Breast epithelium (tissue), 4 donors: Measurements from ENCODE around the gene MEIS2. TPM values are rescaled to one million over a fixed set of nuclear protein-coding genes. Genes with fewer than 3 reads are reported as not detected.

Experiments used
- DNase-seq, 2 donors: peaks; one replicate each; pipeline ENCODE4 v3.0.0-alpha.2; 2019; ENCODE audit warnings: low spot score in 2 of 2
- H3K27ac ChIP-seq, 2 donors: fragments of 200-600 bp; sonication (generic) in 1 of 2; one replicate each; pipeline ENCODE4 v1.5.1; 2016 to 2019; ENCODE audit warnings: mild to moderate bottlenecking in 1 of 2
- H3K27me3 ChIP-seq, 2 donors: fragments of 200-600 bp; sonication (generic) in 1 of 2; one replicate each; pipeline versions ENCODE4 v1.5.1 to v1.6.0; 2017 to 2019; ENCODE audit warnings: control low read depth in 1 of 2, mild to moderate bottlenecking in 1 of 2
- H3K36me3 ChIP-seq: fragments of 200-600 bp; one replicate; pipeline ENCODE4 v1.5.1; 2019
- H3K4me1 ChIP-seq, 2 donors: fragments of 200-600 bp; sonication (generic); one replicate each; pipeline ENCODE4 v1.5.1; 2016 to 2019; ENCODE audit warnings: control low read depth in 1 of 2
- H3K4me3 ChIP-seq, 3 donors: fragments of 200-600 bp; sonication (generic); 1 replicate in 2 of 3; 2 replicates in 1 of 3; pipeline ENCODE4 v1.5.1; 2016 to 2019; ENCODE audit warnings: mild to moderate bottlenecking in 3 of 3, moderate library complexity in 2 of 3
- H3K9me3 ChIP-seq, 2 donors: fragments of 200-600 bp; sonication (generic) in 1 of 2; one replicate each; pipeline ENCODE4 v1.5.1; 2016 to 2019; ENCODE audit warnings: control low read depth in 1 of 2
- CTCF ChIP-seq, 3 donors: fragments of 450-650 bp; IDR thresholded peaks; one replicate each; pipeline ENCODE4 v1.5.1; 2016 to 2017; ENCODE audit warnings: antibody characterized with exemption in 3 of 3, mild to moderate bottlenecking in 3 of 3, moderate library complexity in 3 of 3
- POLR2A ChIP-seq: fragments of 450-650 bp; IDR thresholded peaks from one replicate; pipeline ENCODE4 v1.6.1; 2016; ENCODE audit warnings: antibody characterized with exemption, mild to moderate bottlenecking, moderate library complexity
- POLR2AphosphoS5 ChIP-seq, 3 donors: sonication (generic); formaldehyde crosslinking; IDR thresholded peaks; one replicate each; pipeline ENCODE4 v1.6.1; 2017; ENCODE audit warnings: antibody characterized with exemption in 3 of 3
- intact Hi-C: fragments of 100-400 bp; cut with DNase I; formaldehyde crosslinking; loops from one replicate; pipeline ENCODE4 v1.15.1; 2023; ENCODE audit warnings: low total_unique reads
- total RNA-seq, 3 donors: library from RNA; depleted of rRNA; stranded (reverse); fragments of >200 nt; gene quantifications; one replicate each; pipeline ENCODE4 v1.1.0, GENCODE V29; 2016

Gene MEIS2
- total RNA-seq, 3 donors from 2014 or later = 18.2 to 55.8 (median 28.5) TPM

DNA sequence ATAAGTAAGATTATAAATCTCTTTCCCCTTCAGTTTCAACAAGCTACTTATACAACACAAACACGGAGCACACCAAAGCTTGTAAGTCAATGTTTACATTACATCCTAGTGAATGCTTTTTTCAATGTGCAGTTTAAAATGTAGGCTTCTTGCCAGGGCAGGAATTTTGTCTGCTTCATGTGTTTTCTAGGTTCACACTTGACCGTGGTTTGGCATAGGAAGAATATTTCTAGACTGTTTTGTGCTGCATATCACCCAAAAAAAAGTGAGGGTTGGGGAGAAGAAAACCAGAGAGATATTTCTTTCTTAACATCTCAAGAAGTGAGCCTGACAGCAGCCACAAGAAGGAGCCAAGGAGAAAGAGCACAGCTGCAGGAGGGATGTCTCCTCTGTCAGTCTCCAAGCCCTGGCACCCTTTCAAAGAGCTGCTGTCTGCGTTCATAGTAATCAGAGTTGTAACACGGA, 255.8 kb downstream of the MEIS2 start:
- Histone ChIP-seq H3K4me1 (no peaks in the 10 kb centered on the region), H3K4me3 (no peak overlapping the region), H3K9me3 (no peaks in the 10 kb centered on the region), H3K27ac (no peak overlapping the region), H3K36me3 (no peaks in the 10 kb centered on the region), H3K27me3 (no peaks in the 10 kb centered on the region)
- no peak for TF ChIP-seq POLR2A
- no peak for TF ChIP-seq CTCF (IDR thresholded peaks at IDR 0.05)
- TF ChIP-seq POLR2AphosphoS5 (IDR thresholded peaks at IDR 0.05) = no peak
- DNase-seq = no peak
- intact Hi-C loops = loop anchor here (5.0 kb wide), 1 partner anchor 1188 kb away; no protein-coding TSS in a partner anchor

DNA sequence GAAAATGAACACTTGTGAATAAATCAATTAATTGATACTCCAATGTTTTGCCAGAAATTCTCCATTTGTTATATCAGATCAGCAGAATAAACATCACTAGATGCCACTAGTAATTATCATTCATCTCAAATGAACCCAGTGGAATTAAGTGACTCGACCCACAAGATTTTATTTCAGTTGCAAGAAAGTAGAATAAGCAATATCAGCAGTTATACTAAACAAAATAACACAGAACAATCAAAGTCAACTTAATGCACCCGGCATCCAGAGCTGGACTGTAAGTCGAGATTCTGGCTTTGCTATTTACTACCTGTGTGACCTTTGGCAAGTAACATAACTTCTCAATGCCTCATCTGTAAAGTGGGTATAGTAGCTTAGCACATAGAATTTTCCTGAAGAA, 256.5 kb downstream of the MEIS2 start:
- TF ChIP-seq CTCF (IDR thresholded peaks at IDR 0.05) (no peak), POLR2A (no peak), POLR2AphosphoS5 (IDR thresholded peaks at IDR 0.05) (no peak)
- Histone ChIP-seq H3K4me1 (no peaks in the 10 kb centered on the region), H3K9me3 (no peaks in the 10 kb centered on the region), H3K36me3 (no peaks in the 10 kb centered on the region), H3K4me3 (no peak overlapping the region), H3K27ac (no peak overlapping the region), H3K27me3 (no peaks in the 10 kb centered on the region)
- DNase-seq = no peak
- intact Hi-C loops = loop anchor here (5.0 kb wide), 1 partner anchor 1188 kb away; no protein-coding TSS in a partner anchor

DNA sequence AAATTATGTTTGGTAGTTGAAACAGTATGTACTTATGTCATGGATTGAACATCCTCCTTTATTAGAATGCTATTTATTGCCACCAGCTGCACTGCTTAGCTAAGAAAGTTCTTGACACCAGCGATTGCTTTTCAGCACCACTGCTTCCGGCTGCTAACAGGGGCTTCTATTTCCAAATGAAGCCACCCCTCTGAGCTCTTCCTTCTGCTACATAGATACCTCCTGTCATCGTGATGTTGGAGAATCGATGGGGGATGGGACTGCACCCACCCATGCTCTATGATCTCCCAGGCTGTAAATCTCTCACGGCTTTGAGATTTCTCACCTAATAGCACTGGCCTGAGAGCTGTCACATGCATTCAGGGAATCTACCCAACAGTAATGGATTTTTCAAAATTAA, 259.2 kb downstream of the MEIS2 start:
- no peaks in the 10 kb centered on the region for H3K9me3 ChIP-seq
- no peaks in the 10 kb centered on the region for H3K4me1 ChIP-seq
- no peak overlapping the region for H3K27ac ChIP-seq
- no peak overlapping the region for H3K4me3 ChIP-seq
- no peaks in the 10 kb centered on the region for H3K36me3 ChIP-seq
- TF ChIP-seq CTCF (IDR thresholded peaks at IDR 0.05) (no peak), POLR2AphosphoS5 (IDR thresholded peaks at IDR 0.05) (no peak), POLR2A (no peak)
- no peak for DNase-seq
- intact Hi-C loops = loop anchor here (5.0 kb wide), 1 partner anchor 1191 kb away; no protein-coding TSS in a partner anchor
- no peaks in the 10 kb centered on the region for H3K27me3 ChIP-seq
